A549 (cell line): ENCODE results near the gene AFAP1.

Source experiments
- CBX8 ChIP-seq: fragments of 200-600 bp; sonication (generic); IDR thresholded peaks from 2 replicates; pipeline ENCODE4 v1.6.1; 2016
- ELK1 ChIP-seq: fragments of 150-350 bp; IDR thresholded peaks from 2 replicates; pipeline ENCODE4 v1.6.1; 2014; ENCODE audit warnings: low read depth, mild to moderate bottlenecking, low read length
- EP300 ChIP-seq, 2 experiments: fragments of >200 bp; sonication (Bioruptor Twin); formaldehyde crosslinking; IDR thresholded peaks; 2 replicates in 1 of 2; 3 replicates in 1 of 2; pipeline ENCODE4 v1.6.1; 2016 to 2017
- HDAC2 ChIP-seq: fragments of 200-600 bp; sonication (generic); IDR thresholded peaks from 2 replicates; pipeline ENCODE4 v1.6.1; 2016
- JUNB ChIP-seq: fragments of >200 bp; sonication (Bioruptor Twin); formaldehyde crosslinking; IDR thresholded peaks from 2 replicates; pipeline ENCODE4 v1.6.1; 2016
- KDM1A ChIP-seq: fragments of 200-600 bp; sonication (generic); IDR thresholded peaks from 2 replicates; pipeline ENCODE4 v1.6.1; 2016; ENCODE audit warnings: low read depth, mild to moderate bottlenecking
- POLR2A ChIP-seq: IDR thresholded peaks from 2 replicates; pipeline ENCODE4 v1.6.1; 2012; ENCODE audit warnings: mild to moderate bottlenecking, low read length
- RCOR1 ChIP-seq: fragments of 150-350 bp; IDR thresholded peaks from 2 replicates; pipeline ENCODE4 v1.6.1; 2014; ENCODE audit warnings: antibody characterized with exemption, low read length, low read depth
- RFX5 ChIP-seq: fragments of 450-650 bp; IDR thresholded peaks from 2 replicates; pipeline ENCODE4 v1.7.1; 2014; ENCODE audit warnings: antibody characterized with exemption, mild to moderate bottlenecking, moderate library complexity
- RNF2 ChIP-seq: fragments of 200-600 bp; sonication (generic); IDR thresholded peaks from 2 replicates; pipeline ENCODE4 v1.6.1; 2016; ENCODE audit warnings: low read depth, mild to moderate bottlenecking, antibody characterized with exemption, moderate library complexity, borderline replicate concordance
- ZNF302 ChIP-seq: fragments of 250-450 bp; sonication (Bioruptor Pico); IDR thresholded peaks from 2 replicates; pipeline ENCODE4 v1.9.0; 2021; ENCODE audit warnings: inconsistent platforms, mild to moderate bottlenecking, moderate library complexity
- TF ChIP-seq, protein P1 (sequence below): fragments of >200 bp; sonication (Bioruptor Twin); formaldehyde crosslinking; IDR thresholded peaks from 3 replicates; pipeline ENCODE4 v1.5.1; 2016

- TF ChIP-seq, protein P1, sequence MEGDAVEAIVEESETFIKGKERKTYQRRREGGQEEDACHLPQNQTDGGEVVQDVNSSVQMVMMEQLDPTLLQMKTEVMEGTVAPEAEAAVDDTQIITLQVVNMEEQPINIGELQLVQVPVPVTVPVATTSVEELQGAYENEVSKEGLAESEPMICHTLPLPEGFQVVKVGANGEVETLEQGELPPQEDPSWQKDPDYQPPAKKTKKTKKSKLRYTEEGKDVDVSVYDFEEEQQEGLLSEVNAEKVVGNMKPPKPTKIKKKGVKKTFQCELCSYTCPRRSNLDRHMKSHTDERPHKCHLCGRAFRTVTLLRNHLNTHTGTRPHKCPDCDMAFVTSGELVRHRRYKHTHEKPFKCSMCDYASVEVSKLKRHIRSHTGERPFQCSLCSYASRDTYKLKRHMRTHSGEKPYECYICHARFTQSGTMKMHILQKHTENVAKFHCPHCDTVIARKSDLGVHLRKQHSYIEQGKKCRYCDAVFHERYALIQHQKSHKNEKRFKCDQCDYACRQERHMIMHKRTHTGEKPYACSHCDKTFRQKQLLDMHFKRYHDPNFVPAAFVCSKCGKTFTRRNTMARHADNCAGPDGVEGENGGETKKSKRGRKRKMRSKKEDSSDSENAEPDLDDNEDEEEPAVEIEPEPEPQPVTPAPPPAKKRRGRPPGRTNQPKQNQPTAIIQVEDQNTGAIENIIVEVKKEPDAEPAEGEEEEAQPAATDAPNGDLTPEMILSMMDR = no peak
- TF ChIP-seq HDAC2 (no peak), RNF2 (no peak), EP300 (IDR thresholded peaks at IDR 0.05) (no peak), ELK1 (no peak), JUNB (no peak), KDM1A (no peak), POLR2A (no peak), RFX5 (no peak), CBX8 (no peak), RCOR1 (no peak), ZNF302 (CRISPR knock-in tag) (no peak)
Observed at GRCh38 chr4:7988437-7988836, 48.8 kb upstream of the AFAP1 start.
